IPS-NIHi7 (cell line): Measurements from ENCODE around the gene DCAF17.
A peak's percentile ranks its signal among the peaks of the same experiment; 100 is the strongest.
"Not testable (repeated sequence)": the region's sequence is repeated elsewhere in the genome, so short reads cannot be mapped to it uniquely, and the experiment has no call there.

ENCODE experiments used
- DNase-seq: peaks from one replicate; pipeline ENCODE4 v3.0.0; 2012; ENCODE audit warnings: mixed read lengths; ENCODE audit errors: extremely low spot score

The DCAF17 gene

GRCh38 chr2:171410624-171411023, 23.4 kb upstream of the DCAF17 start:
- DNase-seq: no peak

GRCh38 chr2:171411214-171411613, 22.8 kb upstream of the DCAF17 start:
- no peak for DNase-seq

GRCh38 chr2:171411791-171412483, 22.1 kb upstream of the DCAF17 start:
- DNase-seq: no peak

GRCh38 chr2:171412571-171413175, 21.4 kb upstream of the DCAF17 start:
- no peak for DNase-seq

- not testable (repeated sequence) for DNase-seq
Measured at GRCh38 chr2:171414645-171415044, 19.4 kb upstream of the DCAF17 start.

- DNase-seq: peak; percentile 86
Measured at GRCh38 chr2:171416009-171416926, 17.8 kb upstream of the DCAF17 start.

- DNase-seq: no peak
Measured at GRCh38 chr2:171419333-171419732, 14.7 kb upstream of the DCAF17 start.

GRCh38 chr2:171420728-171421563, 13.1 kb upstream of the DCAF17 start:
- no peak for DNase-seq

- not testable (repeated sequence) for DNase-seq
Measured at GRCh38 chr2:171422710-171423495, 11.1 kb upstream of the DCAF17 start.

GRCh38 chr2:171430516-171431410, 3.3 kb upstream of the DCAF17 start:
- no peak for DNase-seq

GRCh38 chr2:171431677-171432167, 2.3 kb upstream of the DCAF17 start:
- no peak for DNase-seq

- DNase-seq: no peak
Measured at GRCh38 chr2:171432206-171432968, 1.6 kb upstream of the DCAF17 start.

GRCh38 chr2:171432969-171433762, 860 bp upstream of the DCAF17 start:
- peak; percentile 25 for DNase-seq

GRCh38 chr2:171433763-171434012, 338 bp upstream of the DCAF17 start, which contains the start of gene METTL8:
METTL8 (minus strand) TSS chr2:171433990; CDS start chr2:171392185, 41,805 bp downstream.
- no peak for DNase-seq

GRCh38 chr2:171436307-171436706, 2.3 kb downstream of the DCAF17 start:
- no peak for DNase-seq

GRCh38 chr2:171441470-171441869, 7.4 kb downstream of the DCAF17 start:
- no peak for DNase-seq

- no peak for DNase-seq
Measured at GRCh38 chr2:171447675-171448074, 13.6 kb downstream of the DCAF17 start.

GRCh38 chr2:171451074-171451473, 17.0 kb downstream of the DCAF17 start:
- DNase-seq: no peak
